GM20431 (cell line): ENCODE measurements around the gene IL1RAPL1.
"Not testable (repeated sequence)": the region's sequence is repeated elsewhere in the genome, so short reads cannot be mapped to it uniquely, and the experiment has no call there.

Experiments
- in situ Hi-C: fragments of 300-500 bp; cut with MseI, MboI; formaldehyde crosslinking; loops from one replicate; pipeline ENCODE4 v1.15.0; 2020; ENCODE audit warnings: low sequenced_read_pairs; ENCODE audit not compliant: unreplicated experiment

Gene IL1RAPL1

GRCh38 chrX:28756647-28757046 is 169.4 kb downstream of the IL1RAPL1 start:
- in situ Hi-C loops: no loop called here

- in situ Hi-C loops: no loop called here
These were observed 170.0 kb downstream of the IL1RAPL1 start for GRCh38 chrX:28757290-28757689.

GRCh38 chrX:28766561-28766960 is 179.3 kb downstream of the IL1RAPL1 start:
- in situ Hi-C loops: not testable (repeated sequence)

- in situ Hi-C loops: no loop called here
These were observed 186.6 kb downstream of the IL1RAPL1 start for GRCh38 chrX:28773807-28774206.

- in situ Hi-C loops: no loop called here
These were observed 200.0 kb downstream of the IL1RAPL1 start for GRCh38 chrX:28787206-28787605.

GRCh38 chrX:28800671-28801070 is 213.4 kb downstream of the IL1RAPL1 start:
- in situ Hi-C loops: not testable (repeated sequence)

- in situ Hi-C loops: no loop called here
These were observed 215.4 kb downstream of the IL1RAPL1 start for GRCh38 chrX:28802625-28803024.

GRCh38 chrX:28835991-28836390 is 248.7 kb downstream of the IL1RAPL1 start:
- in situ Hi-C loops: no loop called here

GRCh38 chrX:28843817-28844216 is 256.6 kb downstream of the IL1RAPL1 start:
- in situ Hi-C loops: no loop called here

GRCh38 chrX:28847423-28847822 is 260.2 kb downstream of the IL1RAPL1 start:
- in situ Hi-C loops: no loop called here

GRCh38 chrX:28848707-28849106 is 261.5 kb downstream of the IL1RAPL1 start:
- in situ Hi-C loops: no loop called here

- in situ Hi-C loops: no loop called here
These were observed 263.7 kb downstream of the IL1RAPL1 start for GRCh38 chrX:28850955-28851354.

GRCh38 chrX:28851871-28852270 is 264.6 kb downstream of the IL1RAPL1 start:
- in situ Hi-C loops: no loop called here

- in situ Hi-C loops: no loop called here
These were observed 267.4 kb downstream of the IL1RAPL1 start for GRCh38 chrX:28854637-28855036.

- in situ Hi-C loops: no loop called here
These were observed 289.2 kb downstream of the IL1RAPL1 start for GRCh38 chrX:28876408-28876807.

GRCh38 chrX:28876901-28877300 is 289.7 kb downstream of the IL1RAPL1 start:
- in situ Hi-C loops: no loop called here

GRCh38 chrX:28880136-28880535 is 292.9 kb downstream of the IL1RAPL1 start:
- in situ Hi-C loops: no loop called here

GRCh38 chrX:28884823-28885222 is 297.6 kb downstream of the IL1RAPL1 start:
- in situ Hi-C loops: no loop called here

- in situ Hi-C loops: no loop called here
These were observed 301.2 kb downstream of the IL1RAPL1 start for GRCh38 chrX:28888416-28888815.

- in situ Hi-C loops: no loop called here
These were observed 302.4 kb downstream of the IL1RAPL1 start for GRCh38 chrX:28889591-28890090.

GRCh38 chrX:28901637-28902036 is 314.4 kb downstream of the IL1RAPL1 start:
- in situ Hi-C loops: no loop called here

- in situ Hi-C loops: no loop called here
These were observed 323.2 kb downstream of the IL1RAPL1 start for GRCh38 chrX:28910487-28910886.
